K562 treated with DMSO at 1 percent for 12 hours (cell line): ENCODE data around the gene DCAF4. TPM values are rescaled to one million over a fixed set of nuclear protein-coding genes. Genes with fewer than 3 reads are reported as not detected.

Experiments
- total RNA-seq: library from RNA; unstranded; fragments of 300-600 nt; gene quantifications from 2 replicates; pipeline ENCODE4 v1.2.3, GENCODE V29; 2022; ENCODE audit not compliant: insufficient read depth

DCAF4 gene, protein sequence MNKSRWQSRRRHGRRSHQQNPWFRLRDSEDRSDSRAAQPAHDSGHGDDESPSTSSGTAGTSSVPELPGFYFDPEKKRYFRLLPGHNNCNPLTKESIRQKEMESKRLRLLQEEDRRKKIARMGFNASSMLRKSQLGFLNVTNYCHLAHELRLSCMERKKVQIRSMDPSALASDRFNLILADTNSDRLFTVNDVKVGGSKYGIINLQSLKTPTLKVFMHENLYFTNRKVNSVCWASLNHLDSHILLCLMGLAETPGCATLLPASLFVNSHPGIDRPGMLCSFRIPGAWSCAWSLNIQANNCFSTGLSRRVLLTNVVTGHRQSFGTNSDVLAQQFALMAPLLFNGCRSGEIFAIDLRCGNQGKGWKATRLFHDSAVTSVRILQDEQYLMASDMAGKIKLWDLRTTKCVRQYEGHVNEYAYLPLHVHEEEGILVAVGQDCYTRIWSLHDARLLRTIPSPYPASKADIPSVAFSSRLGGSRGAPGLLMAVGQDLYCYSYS
- total RNA-seq = 11.3 and 12.8 TPM in 2 replicates

DNA sequence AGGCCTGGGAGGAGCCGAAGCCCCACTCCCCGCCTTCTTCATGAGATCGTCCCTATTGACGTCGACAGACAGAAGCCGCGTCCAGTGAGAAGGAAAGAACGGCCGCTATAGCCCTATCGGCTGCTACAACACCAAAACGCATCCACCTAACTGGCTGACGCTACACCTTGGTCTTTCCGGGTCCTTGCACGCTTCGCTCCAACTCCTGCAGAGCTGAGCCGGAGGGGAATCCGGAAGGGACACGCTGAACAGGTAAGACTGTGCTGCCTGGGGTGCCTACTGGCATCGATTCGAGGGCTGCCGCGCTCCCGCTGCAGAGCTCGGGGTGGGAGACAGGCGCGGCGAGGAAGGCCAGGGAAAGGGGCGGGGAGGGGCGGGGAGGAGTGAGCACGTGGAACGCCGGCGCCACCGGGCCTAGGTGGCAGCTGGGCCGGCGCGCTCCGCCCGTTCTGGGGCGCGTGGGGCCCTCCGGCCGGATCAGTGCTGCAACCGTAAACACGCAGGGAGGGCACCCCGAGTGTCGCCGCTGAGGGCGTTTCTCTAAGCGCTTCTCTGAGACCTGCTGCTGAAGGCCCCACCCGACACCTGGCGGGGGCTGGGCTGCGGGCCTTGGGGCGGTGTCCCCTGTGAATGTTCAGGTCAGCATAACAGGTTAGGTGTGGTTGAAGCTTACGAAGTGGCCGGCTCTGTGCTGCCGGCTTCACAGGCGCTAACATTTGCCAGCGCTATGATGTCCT lies at the start of gene DCAF4:
Gene DCAF4 (plus strand): TSS at position 173 of the 737 bp plus-strand sequence. CDS start 11,515 bp downstream, outside the sequence.

GRCh38 chr14:72893636-72894322 lies 32.5 kb upstream of the DCAF4 start, which contains the start of gene DPF3:
Gene DPF3 (minus strand): TSS chr14:72894101. CDS start chr14:72894088, 13 bp downstream.

Other genes starting within 250 kb of the DCAF4 start
- gene DPF3, start 32.4 kb upstream of the DCAF4 start, total RNA-seq = 0.89 and 1.0 TPM in 2 replicates
- 13.1 and 23.8 TPM in 2 replicates for gene ZFYVE1, start 100.6 kb downstream of the DCAF4 start, total RNA-seq
- gene RBM25, start 132.1 kb downstream of the DCAF4 start, total RNA-seq = 21.6 and 28.8 TPM in 2 replicates
- 9.6 and 32.4 TPM in 2 replicates for gene PSEN1, start 210.0 kb downstream of the DCAF4 start, total RNA-seq